Keratinocyte (primary cell): ENCODE data around the gene ARHGAP5. TPM values are rescaled to one million over a fixed set of nuclear protein-coding genes. Genes with fewer than 3 reads are reported as not detected.

ENCODE experiments used
- DNase-seq: peaks from one replicate; pipeline ENCODE4 v3.0.0-alpha.2; 2011; ENCODE audit warnings: low read depth, missing footprints, low spot score
- FAIRE-seq: peaks from 2 replicates; lab custom pipeline; 2011; peaks lifted over from hg19 to GRCh38; lab: Jason Lieb, UNC
- H2AFZ ChIP-seq: 2 replicates; pipeline ENCODE4 v1.6.0; 2012; ENCODE audit warnings: low read length, control low read depth, inconsistent platforms; ENCODE audit not compliant: control insufficient read depth
- H3K27ac ChIP-seq: 2 replicates; pipeline ENCODE4 v1.5.1; 2011; ENCODE audit warnings: low read length; ENCODE audit not compliant: control insufficient read depth, insufficient read depth
- H3K27me3 ChIP-seq: 3 replicates; pipeline ENCODE4 v1.6.0; 2011; ENCODE audit warnings: low read length; ENCODE audit not compliant: control insufficient read depth, insufficient read depth; ENCODE audit errors: extremely low read depth
- H3K36me3 ChIP-seq, 2 experiments: 2 replicates in 1 of 2; 3 replicates in 1 of 2; pipeline ENCODE4 v1.5.1; 2011; ENCODE audit warnings: low read length in 2 of 2, mild to moderate bottlenecking in 1 of 2; ENCODE audit not compliant: control insufficient read depth in 2 of 2, insufficient read depth in 2 of 2; ENCODE audit errors: extremely low read depth in 1 of 2
- H3K4me1 ChIP-seq: 3 replicates; pipeline ENCODE4 v1.5.1; 2011; ENCODE audit warnings: low read length; ENCODE audit not compliant: control insufficient read depth, insufficient read depth; ENCODE audit errors: extremely low read depth
- H3K4me2 ChIP-seq: 3 replicates; pipeline ENCODE4 v1.6.0; 2011; ENCODE audit warnings: low read depth, low read length; ENCODE audit not compliant: control insufficient read depth, insufficient read depth; ENCODE audit errors: extremely low read depth
- H3K4me3 ChIP-seq, 3 experiments: fragments of 200-600 bp in 1 of 3; sonication (generic) in 1 of 3; 2 replicates in 2 of 3; 3 replicates in 1 of 3; pipeline ENCODE4 v1.5.1; 2011 to 2016; ENCODE audit warnings: low read length in 3 of 3, mild to moderate bottlenecking in 3 of 3, control low read depth in 2 of 3, inconsistent platforms in 1 of 3, low read depth in 1 of 3, mixed read lengths in 1 of 3, mixed run types in 1 of 3, moderate library complexity in 1 of 3; ENCODE audit not compliant: control insufficient read depth in 2 of 3, insufficient read depth in 2 of 3; ENCODE audit errors: extremely low read depth in 1 of 3
- H3K79me2 ChIP-seq: 2 replicates; pipeline ENCODE4 v1.6.0; 2012; ENCODE audit warnings: low read length; ENCODE audit not compliant: control insufficient read depth, insufficient read depth
- H3K9ac ChIP-seq: 3 replicates; pipeline ENCODE4 v1.6.0; 2011; ENCODE audit warnings: low read length; ENCODE audit not compliant: control insufficient read depth, insufficient read depth; ENCODE audit errors: extremely low read depth
- H3K9me1 ChIP-seq: 3 replicates; pipeline ENCODE4 v1.6.0; 2011; ENCODE audit warnings: low read length; ENCODE audit not compliant: control insufficient read depth, insufficient read depth; ENCODE audit errors: extremely low read depth
- H3K9me3 ChIP-seq: 2 replicates; pipeline ENCODE4 v1.5.1; 2012; ENCODE audit warnings: low read depth, low read length; ENCODE audit not compliant: control insufficient read depth
- H4K20me1 ChIP-seq: 3 replicates; pipeline ENCODE4 v1.6.0; 2011; ENCODE audit warnings: low read length; ENCODE audit not compliant: control insufficient read depth, insufficient read depth; ENCODE audit errors: extremely low read depth
- EZH2 ChIP-seq: IDR thresholded peaks from one replicate; pipeline ENCODE4 v1.6.1; 2012; ENCODE audit warnings: inconsistent platforms, mild to moderate bottlenecking, low read length, moderate library complexity
- dilution Hi-C: fragments of 300-500 bp; cut with MboI; formaldehyde crosslinking; loops from one replicate; pipeline ENCODE4 v1.7.0; 2020; ENCODE audit warnings: low sequenced_read_pairs; ENCODE audit not compliant: extremely low pct_ligation_motif_present
- polyA plus RNA-seq, 5 experiments: library from polyadenylated mRNA; depleted of rRNA in 3 of 5; stranded (reverse) in 3 of 5; stranded (forward) in 1 of 5; unstranded in 1 of 5; fragments of >200 nt; gene quantifications; 1 replicate in 1 of 5; 2 replicates in 3 of 5; 3 replicates in 1 of 5; pipeline versions ENCODE4 v1.2.1 to v1.2.3, GENCODE V29; 2011 to 2012; ENCODE audit warnings: missing spikeins in 2 of 5, low read depth in 1 of 5, low replicate concordance in 1 of 5
- TF ChIP-seq, protein P1 (sequence below), 3 experiments: IDR thresholded peaks in 1 of 3; conservative IDR thresholded peaks in 1 of 3; optimal IDR thresholded peaks in 1 of 3; 2 replicates in 2 of 3; 3 replicates in 1 of 3; pipeline versions ENCODE3 to v1.5.1; 2011; ENCODE audit warnings: low read length in 3 of 3, mild to moderate bottlenecking in 3 of 3, moderate library complexity in 2 of 3, control low read depth in 1 of 3, inconsistent platforms in 1 of 3; ENCODE audit not compliant: insufficient read depth in 2 of 3; ENCODE audit errors: extremely low read depth in 1 of 3

ARHGAP5 gene
- polyA plus RNA-seq, 1 donor (not counting 4 experiments of a cell fraction or from before 2014, with no cell fraction given), result 43.1 TPM

DNA sequence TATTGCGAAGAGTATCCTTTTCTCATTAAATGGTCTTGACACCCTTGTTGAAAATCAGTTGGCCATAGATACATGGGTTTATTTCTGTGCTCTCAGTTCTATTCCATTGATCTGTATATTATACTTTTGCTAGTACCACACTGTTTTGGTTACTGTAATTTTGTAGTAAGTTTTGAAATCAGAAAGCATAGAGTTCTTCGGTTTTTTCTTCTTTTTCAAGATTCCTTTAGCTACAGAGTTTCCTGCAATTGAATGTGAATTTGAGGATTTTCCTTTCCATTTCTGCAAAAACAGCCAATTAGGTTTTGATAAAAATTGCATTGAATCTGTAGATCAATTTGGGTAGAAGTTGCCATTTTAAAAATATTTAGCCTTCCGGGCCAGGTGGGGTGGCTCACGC is 60.2 kb downstream of the ARHGAP5 start:
- peaks cover under 1 to 3% of the 10 kb centered on the region in 2 experiments for H3K36me3 ChIP-seq
- TF ChIP-seq, protein P1, sequence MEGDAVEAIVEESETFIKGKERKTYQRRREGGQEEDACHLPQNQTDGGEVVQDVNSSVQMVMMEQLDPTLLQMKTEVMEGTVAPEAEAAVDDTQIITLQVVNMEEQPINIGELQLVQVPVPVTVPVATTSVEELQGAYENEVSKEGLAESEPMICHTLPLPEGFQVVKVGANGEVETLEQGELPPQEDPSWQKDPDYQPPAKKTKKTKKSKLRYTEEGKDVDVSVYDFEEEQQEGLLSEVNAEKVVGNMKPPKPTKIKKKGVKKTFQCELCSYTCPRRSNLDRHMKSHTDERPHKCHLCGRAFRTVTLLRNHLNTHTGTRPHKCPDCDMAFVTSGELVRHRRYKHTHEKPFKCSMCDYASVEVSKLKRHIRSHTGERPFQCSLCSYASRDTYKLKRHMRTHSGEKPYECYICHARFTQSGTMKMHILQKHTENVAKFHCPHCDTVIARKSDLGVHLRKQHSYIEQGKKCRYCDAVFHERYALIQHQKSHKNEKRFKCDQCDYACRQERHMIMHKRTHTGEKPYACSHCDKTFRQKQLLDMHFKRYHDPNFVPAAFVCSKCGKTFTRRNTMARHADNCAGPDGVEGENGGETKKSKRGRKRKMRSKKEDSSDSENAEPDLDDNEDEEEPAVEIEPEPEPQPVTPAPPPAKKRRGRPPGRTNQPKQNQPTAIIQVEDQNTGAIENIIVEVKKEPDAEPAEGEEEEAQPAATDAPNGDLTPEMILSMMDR (optimal IDR thresholded peaks at IDR 0.05 in 1 of 3, IDR thresholded peaks at IDR 0.05 in 1 of 3, conservative IDR thresholded peaks at IDR 0.05 in 1 of 3; ENCODE audit: extremely low read depth in 1 of 3, insufficient read depth in 2 of 3, low read length in 3 of 3), result no peak
- no peak for TF ChIP-seq EZH2
- DNase-seq, result no peak
- H3K4me2 ChIP-seq, result no peak overlapping the region
- dilution Hi-C loops, result no loop called here
- H3K79me2 ChIP-seq, result peaks cover 65% of the 10 kb centered on the region
- no peak overlapping the region for H3K27ac ChIP-seq
- peaks cover 5% of the 10 kb centered on the region for H3K4me1 ChIP-seq
- no peak overlapping the region for H2AFZ ChIP-seq
- H3K9me1 ChIP-seq, result no peaks in the 10 kb centered on the region
- H4K20me1 ChIP-seq, result peaks cover 2% of the 10 kb centered on the region
- no peaks in the 10 kb centered on the region for H3K27me3 ChIP-seq
- FAIRE-seq, result no peak
- H3K4me3 ChIP-seq, result no peak overlapping the region
- no peak overlapping the region for H3K9ac ChIP-seq
- no peaks in the 10 kb centered on the region for H3K9me3 ChIP-seq

DNA sequence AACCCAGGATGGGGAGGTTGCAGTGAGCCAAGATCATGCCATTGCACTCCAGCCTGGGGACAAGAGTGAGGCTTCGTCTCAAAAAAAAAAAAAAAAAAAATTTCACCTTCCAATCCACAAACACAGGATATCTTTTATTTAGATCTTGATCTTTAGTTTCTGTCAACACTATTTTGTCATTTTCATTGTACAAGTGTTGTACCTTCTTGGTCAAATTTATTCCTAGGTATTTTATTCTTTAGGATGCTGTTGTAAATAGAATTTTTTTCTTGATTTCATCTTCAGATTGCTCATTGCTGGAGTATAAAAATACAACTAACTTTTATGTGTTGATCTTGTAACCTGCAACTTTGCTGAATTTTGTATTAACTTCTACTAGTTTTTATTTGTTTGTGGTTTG is 60.8 kb downstream of the ARHGAP5 start:
- Histone ChIP-seq H3K4me1 (peaks cover 5% of the 10 kb centered on the region), H3K4me3 (no peak overlapping the region), H3K4me2 (no peak overlapping the region), H3K79me2 (peaks cover 71% of the 10 kb centered on the region), H3K27me3 (no peaks in the 10 kb centered on the region), H2AFZ (no peak overlapping the region), H3K9ac (no peak overlapping the region), H3K9me1 (no peaks in the 10 kb centered on the region), H3K9me3 (no peaks in the 10 kb centered on the region), H3K27ac (no peak overlapping the region), H3K36me3 (peaks cover 3 to 4% of the 10 kb centered on the region in 2 experiments), H4K20me1 (peaks cover 2% of the 10 kb centered on the region)
- DNase-seq (no peak), FAIRE-seq (no peak)
- TF ChIP-seq EZH2, result no peak
- TF ChIP-seq, protein P1 (optimal IDR thresholded peaks at IDR 0.05 in 1 of 3, IDR thresholded peaks at IDR 0.05 in 1 of 3, conservative IDR thresholded peaks at IDR 0.05 in 1 of 3; ENCODE audit: extremely low read depth in 1 of 3, insufficient read depth in 2 of 3, low read length in 3 of 3), result no peak
- dilution Hi-C loops, result no loop called here
